ENCODE measurements around the gene P2RX2.

Gene P2RX2

DNA sequence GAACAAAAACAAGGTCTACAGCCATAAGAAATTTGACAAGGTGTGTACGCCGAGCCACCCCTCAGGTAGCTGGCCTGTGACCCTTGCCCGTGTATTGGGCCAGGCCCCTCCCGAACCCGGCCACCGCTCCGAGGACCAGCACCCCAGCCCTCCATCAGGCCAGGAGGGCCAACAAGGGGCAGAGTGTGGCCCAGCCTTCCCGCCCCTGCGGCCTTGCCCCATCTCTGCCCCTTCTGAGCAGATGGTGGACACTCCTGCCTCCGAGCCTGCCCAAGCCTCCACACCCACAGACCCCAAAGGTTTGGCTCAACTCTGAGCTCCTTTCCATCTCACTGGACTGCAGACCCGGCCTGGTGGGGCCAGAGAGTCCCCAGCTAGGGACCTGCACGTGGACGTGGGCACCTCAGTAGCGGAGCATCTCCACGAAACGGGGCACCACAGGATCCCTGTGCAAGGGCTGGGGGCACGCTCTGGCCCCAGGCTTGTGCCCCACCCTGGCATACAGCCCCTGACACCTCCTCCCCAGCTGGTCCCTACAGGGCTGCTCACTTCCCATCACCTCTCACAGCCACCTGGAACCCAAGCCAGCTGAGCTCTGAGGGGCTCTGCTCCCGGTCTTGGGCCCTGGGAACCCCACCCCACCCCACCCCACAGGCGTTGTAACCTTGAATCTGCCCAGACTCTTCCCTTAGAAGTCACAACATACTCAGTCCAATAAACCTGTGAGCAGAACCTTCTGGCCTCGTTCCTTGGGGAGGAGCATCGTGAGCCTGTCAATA is 3.3 kb downstream of the P2RX2 start:
- DNase-seq = no peak

DNA sequence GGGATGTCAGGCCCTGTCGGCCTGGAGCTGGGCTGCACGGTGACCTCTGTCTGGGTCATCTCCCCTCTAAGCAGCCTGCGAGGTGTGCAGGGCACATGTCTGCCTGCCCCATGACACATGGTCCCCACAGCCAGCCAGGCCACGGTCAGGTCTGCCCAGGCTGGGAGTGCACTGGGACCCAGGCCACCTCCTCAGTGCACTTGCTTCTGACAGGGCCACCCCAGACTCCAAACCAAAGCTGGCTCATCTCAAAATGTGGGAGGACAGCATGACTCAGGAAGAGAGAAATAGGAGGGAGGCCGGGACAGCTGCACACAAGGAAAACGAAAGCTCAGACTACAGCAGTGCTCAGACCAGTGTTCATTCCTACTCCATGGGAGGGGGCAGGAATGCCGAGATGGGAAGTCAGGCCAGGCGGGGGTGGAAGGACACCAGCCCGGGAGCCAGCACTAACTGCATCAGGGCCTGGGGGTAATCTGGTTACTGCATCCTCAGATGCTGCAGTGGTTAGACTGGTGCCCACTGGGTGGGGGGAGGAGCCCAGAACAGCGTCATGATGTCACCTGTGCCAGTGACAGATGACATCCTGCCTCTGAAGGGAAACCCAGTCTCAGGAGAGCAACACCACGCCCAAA is 4.0 kb downstream of the P2RX2 start:
- no peak for DNase-seq

- no peak for DNase-seq
These were observed 4.7 kb downstream of the P2RX2 start for GRCh38 chr12:132623072-132623869.

GRCh38 chr12:132624186-132624855 is 5.7 kb downstream of the P2RX2 start:
- DNase-seq = no peak

- no peak for DNase-seq
These were observed 6.5 kb downstream of the P2RX2 start for GRCh38 chr12:132624910-132625630.

DNA sequence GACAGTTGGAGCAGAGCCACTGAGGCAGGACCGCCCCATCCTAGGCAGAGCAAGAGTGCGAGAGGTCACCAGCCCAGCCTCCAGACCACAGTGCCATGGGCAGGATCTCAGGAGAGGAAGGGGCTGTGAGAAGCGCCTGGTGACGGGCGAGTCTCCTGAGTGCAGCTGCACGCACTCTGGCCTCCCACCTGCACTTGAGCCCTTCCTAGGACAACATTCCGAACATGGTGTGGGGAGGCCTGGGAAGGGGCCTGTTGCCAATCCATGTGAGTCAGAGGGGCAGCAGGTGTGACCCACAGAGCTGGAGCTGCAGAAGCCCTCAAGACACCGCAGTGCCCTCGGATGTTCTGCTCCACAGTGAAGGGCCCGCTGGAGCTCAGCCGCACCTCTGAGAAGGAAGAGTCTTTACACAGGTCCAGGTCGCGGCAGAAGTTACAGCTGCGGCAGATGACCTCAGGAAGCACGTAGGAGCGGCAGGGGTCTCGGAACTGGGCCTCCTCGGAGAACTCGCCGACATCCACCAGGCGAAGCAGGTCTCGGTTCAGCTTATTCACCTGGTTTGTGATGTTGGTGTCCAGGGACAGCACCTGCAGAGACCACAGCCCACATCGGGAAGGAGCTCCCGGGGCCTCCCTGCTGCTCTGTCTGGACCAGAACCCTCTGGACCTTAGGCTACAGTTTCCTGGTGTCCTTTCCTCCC is 7.3 kb downstream of the P2RX2 start:
- no peak for DNase-seq

- no peak for DNase-seq
These were observed 10.8 kb downstream of the P2RX2 start for GRCh38 chr12:132629330-132629729.

GRCh38 chr12:132630672-132631071 is 12.1 kb downstream of the P2RX2 start:
- no peak for DNase-seq

DNA sequence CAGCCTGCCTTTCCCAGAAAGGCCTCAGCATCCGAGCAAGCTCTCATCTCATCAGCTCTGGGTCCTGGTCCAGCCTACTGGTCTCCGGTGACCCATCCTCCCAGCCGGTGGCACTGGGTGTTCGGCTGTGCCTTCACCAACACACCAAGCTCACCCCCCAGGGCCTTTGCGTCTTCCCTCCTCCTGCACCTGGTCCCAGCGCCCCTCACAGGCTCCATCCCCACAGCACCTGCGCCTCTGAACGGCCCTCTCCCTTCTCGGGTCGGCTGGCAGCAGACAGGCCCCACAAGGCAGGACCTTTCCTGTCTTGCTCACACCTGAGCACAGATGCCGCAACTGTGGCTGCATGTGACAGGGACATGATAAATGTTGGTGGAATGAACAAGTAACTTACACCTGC is 13.1 kb downstream of the P2RX2 start:
- no peak for DNase-seq

DNA sequence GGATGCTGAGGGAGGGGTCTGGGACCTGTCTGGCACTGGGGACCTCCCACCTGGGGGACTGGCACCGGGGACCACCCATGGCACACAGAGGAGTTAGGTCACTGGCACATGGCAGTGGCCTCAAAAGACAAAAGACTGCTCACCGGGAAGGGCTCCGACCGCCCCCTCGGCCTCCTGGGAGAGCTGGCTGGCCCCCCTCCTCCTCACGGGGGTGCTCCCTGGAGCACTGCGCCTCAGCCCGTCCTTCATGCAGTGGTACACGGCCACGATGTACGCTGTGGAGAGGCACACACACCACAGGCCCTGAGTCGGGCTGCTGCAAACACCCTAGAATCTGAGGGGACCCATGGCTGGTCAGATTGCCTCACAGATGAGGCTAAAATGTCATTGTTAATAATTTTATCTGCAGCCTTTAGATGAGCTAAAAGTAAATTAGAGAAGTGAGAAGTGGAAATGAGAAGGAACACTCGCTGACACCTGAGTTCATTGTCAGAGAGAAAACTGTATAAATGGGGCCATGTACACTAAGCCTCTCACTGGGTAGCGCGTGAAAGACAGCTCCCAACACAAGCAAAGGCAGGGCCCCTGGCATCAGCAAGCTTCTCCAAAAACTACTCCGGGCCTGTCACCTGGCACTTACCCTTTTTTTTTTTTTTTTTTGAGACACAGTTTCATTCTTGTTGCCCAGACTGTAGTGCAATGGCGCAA is 14.1 kb downstream of the P2RX2 start:
- DNase-seq = no peak

DNA sequence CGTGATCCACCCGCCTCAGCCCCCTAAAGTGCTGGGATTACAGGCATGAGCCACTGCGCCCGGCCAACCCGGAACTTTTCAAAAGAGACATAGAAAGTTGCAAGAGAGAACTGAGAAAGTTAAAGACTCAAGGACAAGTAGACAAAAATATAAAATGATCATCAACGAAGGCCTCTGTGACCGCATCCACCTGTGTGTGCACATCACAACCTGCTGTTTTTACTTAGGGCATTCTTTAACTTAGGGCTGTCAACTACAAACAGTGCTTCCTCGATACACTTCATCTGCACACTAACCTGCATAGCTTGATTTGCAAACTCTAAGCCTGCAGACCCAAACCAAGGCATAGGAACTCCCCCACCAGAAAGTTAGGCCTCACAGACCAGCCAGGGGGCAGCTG is 14.8 kb downstream of the P2RX2 start:
- no peak for DNase-seq

- DNase-seq = no peak
These were observed 15.3 kb downstream of the P2RX2 start for GRCh38 chr12:132633901-132634300.

DNA sequence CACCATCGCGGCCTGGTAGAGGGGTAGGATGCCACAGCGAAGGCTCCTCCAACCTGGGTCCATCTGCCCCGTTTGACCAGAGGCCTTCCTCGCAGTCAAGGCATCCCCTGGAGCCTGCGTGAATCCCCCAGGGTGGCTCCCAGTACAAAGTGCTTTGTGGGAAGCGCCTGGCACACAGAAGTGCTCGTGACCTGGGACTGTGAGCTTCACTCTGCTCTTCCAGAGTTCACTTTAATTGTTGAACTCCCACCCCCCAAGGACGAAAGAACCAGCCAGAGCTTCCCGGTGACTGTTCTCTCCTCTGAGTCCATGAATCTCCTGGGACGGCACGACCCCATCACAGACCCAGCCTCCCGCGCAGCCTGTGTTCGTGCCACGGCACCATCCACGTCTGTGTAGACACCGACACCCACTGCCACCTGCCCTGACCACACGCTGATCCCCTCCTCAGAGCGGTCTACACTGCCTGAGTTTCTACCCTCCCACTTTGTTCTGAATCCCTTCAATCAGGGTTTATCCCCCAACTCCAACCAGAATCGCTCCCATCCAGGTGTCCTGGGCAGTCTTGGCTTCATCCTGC is 15.9 kb downstream of the P2RX2 start:
- no peak for DNase-seq

- DNase-seq = no peak
These were observed 16.7 kb downstream of the P2RX2 start for GRCh38 chr12:132635076-132635955.

DNA sequence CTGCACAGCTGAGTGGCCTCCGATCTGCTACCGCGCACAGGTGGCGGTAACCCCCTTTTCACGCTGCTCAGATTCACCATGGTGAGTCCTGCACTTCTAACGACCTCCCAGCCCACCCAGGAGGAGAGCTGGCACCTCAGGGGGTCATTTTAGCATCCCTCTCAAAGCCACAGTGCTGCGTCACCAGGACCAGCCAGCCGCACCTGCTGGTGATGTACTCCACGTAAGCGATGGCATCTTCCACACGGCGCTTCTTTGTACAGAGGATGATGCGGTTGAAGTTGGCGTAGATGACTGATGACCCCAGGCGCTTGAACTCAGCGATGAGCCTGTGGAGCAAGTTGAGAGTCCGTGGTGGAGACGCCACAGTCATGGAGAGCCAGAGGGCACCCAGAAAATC is 19.2 kb downstream of the P2RX2 start:
- no peak for DNase-seq

DNA sequence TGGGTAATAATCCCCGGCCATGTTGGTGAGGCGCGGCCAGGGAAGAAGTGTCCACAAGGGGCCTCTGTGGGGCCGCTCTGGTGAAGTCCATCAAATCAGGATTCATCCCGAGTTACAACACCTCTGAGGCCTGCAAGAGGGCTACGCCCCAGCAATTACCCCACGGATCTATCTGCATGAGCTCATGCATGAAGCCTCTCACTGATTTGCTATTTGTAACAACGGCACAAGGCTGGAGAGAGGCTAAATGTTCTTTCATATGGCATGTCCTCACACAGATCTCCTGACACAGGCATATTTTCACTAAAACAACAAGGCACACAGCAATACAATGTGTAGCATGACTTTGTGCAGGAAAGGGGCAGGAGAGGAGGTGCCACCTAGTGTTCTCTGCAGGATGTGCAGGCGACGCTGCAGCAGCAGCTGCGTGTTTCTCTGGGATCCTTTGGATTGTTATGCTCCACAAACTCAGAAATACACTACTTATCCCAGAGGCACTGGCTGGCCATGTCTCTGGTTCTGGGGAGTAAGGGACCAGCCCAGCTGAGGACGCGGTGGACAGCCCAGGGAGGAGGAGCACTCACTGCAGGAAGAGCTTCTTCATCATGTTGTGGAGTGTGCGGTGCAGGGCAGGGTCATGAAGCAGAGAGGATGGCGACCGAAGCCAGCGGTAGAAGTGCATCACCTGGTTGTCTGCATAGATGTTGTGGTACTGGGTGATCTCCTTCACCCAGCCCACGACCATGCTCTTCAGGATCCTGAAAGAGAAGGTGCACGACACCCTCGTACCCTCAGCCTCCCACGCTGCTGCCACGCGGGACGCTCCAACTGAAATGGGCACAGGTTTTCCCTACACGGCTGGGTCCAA is 20.2 kb downstream of the P2RX2 start:
- DNase-seq = no peak

DNA sequence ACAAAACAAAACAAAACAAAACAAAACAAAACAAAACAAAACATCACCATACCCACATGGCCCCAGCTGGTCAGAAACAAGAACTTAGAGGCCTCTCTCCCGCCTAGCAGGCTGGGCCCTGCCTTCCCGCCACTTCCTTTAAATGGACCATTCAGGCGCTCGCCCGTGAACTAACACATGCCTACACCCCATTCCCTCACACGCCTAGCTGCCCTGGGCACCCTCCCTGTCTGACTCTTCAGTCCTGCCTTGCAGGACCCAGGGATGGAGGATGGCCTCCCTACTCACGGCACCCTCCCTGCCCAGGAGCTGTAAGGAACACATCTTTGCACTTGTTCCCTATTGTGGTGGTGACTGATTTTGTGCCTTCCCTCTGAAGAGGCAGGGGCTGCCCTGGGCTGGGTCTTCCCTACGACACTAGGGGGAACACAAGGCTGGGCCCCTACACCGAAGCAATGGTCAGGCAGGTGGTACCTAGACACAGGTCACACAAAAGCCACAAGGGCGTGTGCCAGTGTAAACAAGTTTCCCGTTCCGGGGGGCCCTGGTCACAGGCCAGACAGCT is 21.5 kb downstream of the P2RX2 start:
- DNase-seq = no peak

GRCh38 chr12:132640936-132641335 is 22.4 kb downstream of the P2RX2 start:
- DNase-seq = no peak
